ENCODE results near the gene CFAP20.
"Not testable (repeated sequence)": the region's sequence is repeated elsewhere in the genome, so short reads cannot be mapped to it uniquely, and the experiment has no call there.

The CFAP20 gene

DNA sequence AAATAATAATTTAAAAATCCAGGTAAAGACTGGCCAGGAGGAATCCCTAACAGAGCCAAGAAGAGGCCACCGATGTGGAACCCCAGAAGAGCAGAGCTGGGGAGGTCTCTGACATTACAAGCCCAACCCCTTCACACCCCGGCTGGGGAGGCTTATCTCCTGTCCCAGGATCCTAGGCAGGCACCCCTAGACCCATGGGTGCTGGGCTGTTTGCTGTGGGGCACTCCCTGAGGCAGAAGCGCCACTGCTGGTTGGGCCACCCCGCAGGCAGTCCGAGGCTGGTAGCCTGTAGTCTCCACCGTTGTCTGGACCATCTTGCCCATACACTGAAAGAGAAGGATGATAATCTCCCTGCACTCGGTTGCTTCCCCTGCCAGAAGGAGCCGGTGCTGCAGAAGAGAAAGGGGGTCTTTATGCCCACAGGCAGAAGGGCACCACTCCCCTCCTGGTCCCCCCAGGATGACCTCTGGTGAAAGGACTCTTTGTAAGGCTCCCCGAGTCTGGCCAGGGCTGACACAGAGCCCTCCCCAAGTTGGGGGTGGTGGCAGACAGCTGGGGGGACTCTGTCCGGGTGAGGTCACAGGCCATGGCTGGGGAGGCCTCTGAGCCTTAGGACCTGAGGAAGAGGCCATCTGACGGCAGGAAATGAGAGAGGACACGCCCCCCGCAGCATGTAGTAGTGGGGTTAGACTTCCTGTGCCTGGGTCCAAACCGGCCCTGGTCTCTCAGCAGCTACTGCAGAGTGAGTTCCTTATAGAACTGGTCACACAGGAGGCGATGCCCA, 34.2 kb downstream of the CFAP20 start:
- no peak for DNase-seq

DNA sequence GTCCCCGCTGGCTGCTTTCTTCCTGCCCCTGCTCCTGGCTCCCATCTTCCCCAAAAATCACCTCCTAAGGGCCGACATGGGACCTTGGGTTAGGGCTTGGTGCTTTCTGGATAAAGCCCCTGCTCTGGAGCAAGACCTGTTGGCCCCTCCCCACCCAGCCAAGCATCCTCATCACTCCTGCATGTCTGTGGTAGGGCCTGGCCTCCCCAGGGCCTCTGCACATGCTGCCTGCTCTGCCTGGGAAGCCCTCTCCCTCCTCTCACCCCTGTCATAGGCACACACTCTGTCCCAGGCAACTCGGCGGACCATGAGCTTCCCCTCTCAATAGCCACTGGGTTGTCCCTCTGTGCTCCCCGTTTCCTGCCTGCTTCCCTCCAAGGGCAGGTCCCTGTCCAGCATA, 35.2 kb downstream of the CFAP20 start:
- DNase-seq, result no peak

DNA sequence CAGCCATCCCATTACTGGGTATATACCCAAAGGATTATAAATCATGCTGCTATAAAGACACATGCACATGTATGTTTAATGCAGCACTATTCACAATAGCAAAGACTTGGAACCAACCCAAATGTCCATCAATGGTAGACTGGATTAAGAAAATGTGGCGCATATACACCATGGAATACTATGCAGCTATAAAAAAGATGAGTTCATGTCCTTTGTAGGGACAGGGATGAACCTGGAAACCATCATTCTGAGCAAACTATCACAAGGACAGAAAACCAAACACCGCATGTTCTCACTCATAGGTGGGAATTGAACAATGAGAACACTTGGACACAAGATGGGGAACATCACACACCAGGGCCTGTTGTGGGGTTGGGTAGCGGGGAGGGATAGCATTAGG, 38.8 kb downstream of the CFAP20 start:
- not testable (repeated sequence) for DNase-seq

DNA sequence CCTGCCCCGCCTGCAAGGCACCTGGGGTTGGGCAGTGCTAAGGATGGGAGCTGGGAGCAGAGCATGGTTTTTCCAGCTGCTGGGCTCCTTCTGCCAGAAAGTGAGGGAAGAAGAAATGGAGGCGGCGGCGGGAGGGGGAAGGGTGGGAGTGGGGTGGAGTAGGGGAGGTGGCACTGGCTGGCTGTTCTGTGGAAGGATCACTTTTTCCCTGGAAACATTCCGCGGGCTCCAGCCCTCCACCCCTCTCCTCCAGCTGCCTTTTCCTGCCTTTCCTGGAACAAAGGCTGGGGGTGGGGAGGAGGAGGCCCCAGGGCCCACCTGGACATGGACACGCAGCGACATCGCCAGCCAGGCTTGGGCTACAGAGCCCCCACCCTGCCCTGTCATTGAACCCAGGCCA, 41.1 kb downstream of the CFAP20 start:
- no peak for DNase-seq

DNA sequence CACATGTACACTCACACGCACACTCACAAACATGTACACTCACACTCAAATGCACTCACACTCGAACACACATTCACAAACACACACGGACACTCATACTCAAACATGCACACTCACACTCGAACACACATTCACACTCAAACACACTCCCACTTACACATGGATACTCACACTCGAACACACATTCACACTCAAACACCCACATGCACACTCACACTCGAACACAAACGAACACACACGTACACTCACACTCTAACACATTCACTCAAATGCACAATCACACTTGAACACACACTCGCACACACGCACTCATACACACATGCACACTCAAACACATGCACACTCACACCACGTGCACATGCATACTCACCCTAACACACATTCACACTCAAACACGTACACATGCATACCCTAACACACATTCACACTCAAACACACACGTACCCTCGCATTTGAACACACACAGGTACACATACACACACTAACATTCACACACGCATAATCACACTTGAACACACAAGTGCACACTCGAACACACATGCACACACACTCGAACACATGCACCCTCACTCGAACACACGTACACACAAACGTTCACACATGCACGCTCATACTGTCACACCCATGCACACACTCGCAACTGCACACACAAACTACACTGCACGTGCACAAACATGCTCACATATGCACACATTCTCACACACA, 41.8 kb downstream of the CFAP20 start:
- DNase-seq, result no peak

DNA sequence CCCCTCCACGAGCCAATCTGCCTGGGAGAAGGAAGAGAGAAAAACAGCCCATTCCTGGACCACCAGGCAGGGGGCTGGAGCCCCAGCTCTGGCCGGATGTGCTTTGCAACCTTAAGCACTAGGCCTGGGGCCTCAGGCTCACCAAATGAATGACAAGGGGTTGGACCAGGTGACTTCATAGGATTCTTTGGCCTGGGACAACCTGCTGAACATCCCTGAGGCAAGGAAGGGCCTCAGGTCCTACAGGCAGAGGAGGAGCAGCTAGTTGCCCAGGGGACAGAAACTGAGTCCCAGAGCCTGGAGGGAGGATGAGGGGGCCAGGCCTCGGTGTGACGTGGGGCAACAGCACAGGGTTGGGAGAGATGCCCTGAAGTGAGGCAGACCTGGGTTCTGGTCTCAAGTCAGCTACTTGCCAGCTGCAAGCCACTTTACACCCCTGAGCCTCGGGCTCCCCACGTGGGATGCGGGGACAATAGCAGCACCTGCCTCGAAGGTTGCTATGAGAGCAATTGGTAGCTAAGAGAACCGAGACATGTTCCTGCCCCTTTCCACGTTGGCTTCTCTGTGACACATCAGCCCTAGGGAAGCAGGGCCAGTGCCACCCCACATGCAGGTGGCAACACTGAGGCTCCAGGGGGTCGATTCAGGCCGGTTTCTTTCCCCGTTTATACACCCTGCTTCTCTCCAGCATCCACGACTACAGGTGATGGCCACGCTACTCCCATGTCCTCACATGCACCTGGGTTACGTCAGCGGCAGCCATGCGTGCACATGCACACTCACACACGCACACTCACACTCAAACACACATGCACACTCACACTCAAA, 42.6 kb downstream of the CFAP20 start:
- DNase-seq, result no peak

DNA sequence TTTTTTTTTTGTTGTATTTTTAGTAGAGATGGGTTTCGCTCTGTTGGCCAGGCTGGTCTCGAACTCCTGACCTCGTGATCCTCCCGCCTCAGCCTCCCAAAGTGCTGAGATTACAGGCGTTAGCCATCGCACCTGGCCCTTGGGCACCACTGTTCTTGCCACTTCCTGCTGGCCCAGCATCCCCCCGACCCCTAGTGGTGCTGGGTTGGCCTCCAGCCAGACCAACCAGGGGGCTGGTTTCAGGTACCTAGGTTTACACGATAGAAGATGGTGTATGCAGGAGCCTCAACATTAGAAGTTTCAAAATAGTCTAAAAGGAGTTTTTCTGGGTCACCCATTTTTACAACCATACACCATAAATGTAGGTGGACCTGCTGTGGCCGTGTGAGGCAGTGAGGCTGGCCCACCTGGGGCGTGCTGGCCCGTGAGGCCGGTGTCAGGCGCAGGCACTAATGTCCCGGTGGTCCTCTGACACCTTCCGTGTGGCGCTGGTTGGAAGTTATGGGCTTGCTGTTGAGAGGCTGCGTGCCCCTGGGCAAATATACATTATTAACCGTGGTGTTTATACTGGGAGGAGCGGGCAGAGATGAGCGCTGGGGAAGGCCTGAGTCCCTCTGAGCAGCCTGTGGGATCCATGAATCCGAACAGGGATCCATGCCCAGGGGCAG, 43.5 kb downstream of the CFAP20 start:
- no peak for DNase-seq

DNA sequence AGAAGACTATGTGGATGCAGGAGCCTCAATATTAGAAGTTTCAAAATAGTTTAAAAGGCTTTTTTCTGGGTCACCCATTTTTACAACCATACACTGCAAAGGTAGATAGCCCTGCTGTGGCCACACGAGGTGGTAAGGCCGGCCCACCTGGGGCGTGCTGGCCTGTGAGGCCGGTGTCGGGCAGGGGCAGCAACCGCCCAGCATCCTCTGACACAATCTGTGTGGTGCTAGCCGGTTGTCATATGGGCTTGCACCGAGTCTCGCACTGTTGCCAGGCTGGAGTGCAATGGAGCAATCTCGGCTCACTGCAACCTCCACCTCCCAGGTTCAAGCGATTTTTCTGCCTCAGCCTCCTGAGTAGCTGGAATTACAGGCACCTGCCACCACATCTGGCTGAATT, 44.0 kb downstream of the CFAP20 start:
- no peak for DNase-seq

DNA sequence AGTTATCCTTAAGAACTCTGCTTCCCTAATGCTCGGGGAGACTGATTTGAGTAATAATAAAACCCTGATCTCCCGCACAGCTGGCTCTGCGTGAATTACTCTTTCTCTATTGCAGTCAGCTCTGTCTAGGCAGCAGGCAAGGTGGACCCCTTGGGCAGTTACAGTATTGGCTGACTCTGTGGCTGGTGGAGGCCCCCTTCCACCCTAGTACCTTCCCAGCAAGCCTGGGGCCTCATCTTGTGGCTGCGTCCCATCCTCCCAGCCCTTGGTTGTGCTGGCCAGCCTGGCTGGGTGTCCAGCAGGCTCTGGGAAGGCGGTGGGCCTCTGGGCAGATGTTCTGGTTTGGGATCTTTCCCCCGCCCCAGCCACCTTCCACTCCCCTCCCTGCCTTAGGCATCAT, 44.5 kb downstream of the CFAP20 start:
- no peak for DNase-seq

DNA sequence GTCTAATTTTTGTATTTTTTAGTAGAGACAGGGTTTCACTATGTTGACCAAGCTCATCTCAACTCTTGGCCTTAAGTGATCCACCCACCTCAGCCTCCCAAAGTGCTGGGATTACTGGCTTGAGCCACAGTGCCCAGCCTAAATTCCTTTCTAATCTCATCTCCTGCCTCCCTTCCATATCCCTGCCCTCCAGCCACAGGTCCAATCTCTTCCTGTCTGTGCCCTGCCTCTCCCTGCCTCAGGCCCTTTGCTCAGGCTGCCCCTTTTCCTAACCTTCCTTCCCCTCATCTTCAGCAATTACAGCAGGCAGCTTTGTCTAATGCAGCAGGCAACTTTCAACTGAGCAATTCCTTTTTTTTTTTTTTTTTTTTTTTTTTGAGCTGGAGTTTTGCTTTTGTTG, 46.8 kb downstream of the CFAP20 start:
- DNase-seq, result no peak

DNA sequence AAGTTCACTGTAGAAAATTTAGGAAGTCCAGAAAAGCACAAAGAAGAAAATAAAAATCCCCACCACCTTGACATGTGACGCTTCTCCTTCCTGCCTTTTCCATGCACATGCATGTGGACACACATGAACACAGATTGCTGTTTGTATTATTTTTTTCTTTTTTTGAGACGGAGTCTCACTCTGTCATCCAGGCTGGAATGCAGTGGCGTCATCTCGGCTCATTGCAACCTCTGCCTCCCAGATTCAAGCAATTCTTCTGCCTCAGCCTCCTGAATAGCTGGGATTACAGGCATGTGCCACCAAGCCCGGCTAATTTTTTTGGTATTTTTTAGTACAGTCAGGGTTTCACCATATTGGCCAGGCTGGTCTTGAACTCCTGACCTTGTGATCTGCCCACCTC, 48.5 kb downstream of the CFAP20 start:
- not testable (repeated sequence) for DNase-seq

DNA sequence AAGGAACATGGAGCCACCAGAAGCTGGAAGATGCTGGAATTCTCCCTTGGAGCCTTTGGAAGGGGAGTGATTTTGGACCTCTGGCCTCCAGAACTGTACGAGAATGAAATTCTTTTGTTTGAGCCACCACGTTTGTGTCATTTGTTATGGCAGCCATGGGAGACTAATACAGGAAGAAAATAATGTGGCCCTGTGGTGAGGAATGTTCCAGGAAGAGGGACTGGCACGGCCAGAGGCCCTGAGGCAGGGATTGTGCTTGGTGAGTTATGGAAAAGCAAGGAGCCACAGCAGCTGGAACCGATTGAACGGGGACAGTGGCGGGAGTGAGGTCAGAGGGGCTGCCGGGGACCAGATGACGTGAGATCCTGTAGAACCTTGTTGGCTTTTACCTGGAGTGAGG, 51.4 kb downstream of the CFAP20 start:
- DNase-seq, result no peak

DNA sequence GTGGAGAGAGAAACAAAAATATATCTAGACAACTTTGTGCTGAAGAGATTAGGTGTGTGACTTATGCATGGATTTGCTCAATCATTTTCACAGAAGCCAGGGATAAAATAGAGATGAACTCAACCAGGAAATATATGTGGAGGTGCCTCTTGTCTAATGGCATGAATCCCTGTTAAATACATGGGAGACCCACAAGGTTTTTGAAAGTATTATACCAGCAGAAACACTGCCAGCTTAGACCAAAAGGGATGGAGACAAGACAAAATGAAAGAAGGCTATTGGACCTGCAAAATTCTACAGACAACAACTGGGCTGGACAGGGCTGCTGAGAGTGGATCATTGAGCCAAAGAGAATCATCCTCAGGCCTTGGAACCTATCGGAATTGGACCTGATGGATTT, 52.7 kb downstream of the CFAP20 start:
- DNase-seq, result no peak

DNA sequence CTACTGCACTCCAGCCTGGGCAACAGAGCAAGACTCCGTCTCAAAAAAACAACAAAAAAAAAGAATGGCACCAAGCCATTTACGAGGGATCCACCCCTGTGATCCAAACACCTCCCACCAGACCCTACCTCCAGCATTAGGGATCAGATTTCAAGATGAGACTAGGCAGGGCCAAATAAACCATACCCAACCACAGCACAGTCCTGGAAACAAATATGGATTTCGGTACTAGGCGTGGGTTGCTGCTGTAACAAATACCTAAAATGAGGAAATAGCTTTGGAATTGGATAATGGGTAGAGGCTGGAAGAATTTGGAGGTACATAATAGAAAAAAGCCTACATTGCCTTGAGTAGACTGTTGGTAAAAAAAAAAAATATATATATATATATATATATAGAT, 54.5 kb downstream of the CFAP20 start:
- DNase-seq, result no peak

DNA sequence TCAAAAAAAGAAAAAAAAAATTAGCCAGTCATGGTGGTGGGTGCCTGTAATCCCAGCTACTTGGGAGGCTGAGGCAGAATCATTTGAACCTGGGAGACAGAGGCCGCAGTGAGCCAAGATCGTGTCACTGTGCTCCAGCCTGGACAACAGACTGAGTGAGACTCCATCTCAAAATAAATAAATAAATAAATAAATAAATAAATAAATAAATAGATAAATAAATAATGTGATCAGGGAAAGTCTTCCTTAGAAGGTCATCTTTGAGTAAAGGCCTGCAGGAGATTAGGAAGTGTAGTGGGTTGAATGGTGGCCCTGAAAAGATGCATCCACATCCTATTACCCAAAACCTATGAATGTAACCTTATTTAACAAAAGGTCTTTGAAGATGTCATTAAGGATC, 56.1 kb downstream of the CFAP20 start:
- not testable (repeated sequence) for DNase-seq

DNA sequence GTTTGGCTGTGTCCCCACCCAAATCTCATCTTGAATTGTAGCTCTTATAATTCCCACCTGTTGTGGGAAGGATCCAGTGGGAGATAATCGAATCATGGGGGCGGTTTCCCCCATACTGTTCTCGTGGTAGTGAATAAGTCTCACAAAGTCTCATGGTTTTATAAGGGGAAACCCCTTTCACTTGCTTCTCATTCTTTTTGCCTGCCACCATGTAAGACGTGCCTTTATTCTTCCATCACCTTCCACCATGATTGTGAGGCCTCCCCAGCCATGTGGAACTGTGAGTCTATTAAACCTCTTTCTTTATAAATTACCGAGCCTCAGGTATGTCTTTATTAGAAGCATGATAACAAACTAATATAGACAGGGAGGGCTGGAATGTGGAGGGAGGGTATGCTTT, 57.0 kb downstream of the CFAP20 start:
- DNase-seq, result not testable (repeated sequence)

DNA sequence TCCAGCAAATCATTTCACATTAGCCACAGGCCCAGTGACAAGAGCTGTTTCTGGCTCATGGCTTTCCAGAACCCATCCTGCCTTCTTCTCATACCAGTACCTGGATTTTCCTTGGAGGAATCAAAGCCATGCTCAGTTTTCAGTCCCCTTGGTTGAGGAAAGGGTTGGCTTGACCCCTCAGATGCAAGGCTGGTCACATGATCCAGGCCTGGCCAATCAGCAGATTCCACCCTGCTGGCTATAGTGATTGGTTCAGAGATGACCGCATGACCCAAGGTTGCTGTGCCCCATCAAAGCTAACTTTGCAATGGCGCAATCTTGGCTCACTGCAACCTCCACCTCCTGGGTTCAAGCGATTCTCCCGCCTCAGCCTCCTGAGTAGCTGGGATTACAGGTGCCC, 58.6 kb downstream of the CFAP20 start:
- DNase-seq, result no peak
